A549 (cell line): ENCODE results near the gene CYP2C8.

ENCODE experiments used
- HDAC2 ChIP-seq: fragments of 200-600 bp; sonication (generic); IDR thresholded peaks from 2 replicates; pipeline ENCODE4 v1.6.1; 2016
- NR3C1 ChIP-seq: fragments of >200 bp; sonication (Bioruptor Twin); formaldehyde crosslinking; IDR thresholded peaks from 3 replicates; pipeline ENCODE4 v1.6.1; 2017
- TF ChIP-seq, protein P1 (sequence below): fragments of 450-650 bp; IDR thresholded peaks from 2 replicates; pipeline ENCODE4 v1.6.1; 2014; ENCODE audit warnings: antibody characterized with exemption
- TF ChIP-seq, protein P2 (sequence below): fragments of >200 bp; sonication (Bioruptor Twin); formaldehyde crosslinking; IDR thresholded peaks from 3 replicates; pipeline ENCODE4 v1.5.1; 2016

- TF ChIP-seq, protein P1, sequence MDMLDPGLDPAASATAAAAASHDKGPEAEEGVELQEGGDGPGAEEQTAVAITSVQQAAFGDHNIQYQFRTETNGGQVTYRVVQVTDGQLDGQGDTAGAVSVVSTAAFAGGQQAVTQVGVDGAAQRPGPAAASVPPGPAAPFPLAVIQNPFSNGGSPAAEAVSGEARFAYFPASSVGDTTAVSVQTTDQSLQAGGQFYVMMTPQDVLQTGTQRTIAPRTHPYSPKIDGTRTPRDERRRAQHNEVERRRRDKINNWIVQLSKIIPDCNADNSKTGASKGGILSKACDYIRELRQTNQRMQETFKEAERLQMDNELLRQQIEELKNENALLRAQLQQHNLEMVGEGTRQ, result no peak
- TF ChIP-seq NR3C1 (no peak), HDAC2 (no peak)
- TF ChIP-seq, protein P2, sequence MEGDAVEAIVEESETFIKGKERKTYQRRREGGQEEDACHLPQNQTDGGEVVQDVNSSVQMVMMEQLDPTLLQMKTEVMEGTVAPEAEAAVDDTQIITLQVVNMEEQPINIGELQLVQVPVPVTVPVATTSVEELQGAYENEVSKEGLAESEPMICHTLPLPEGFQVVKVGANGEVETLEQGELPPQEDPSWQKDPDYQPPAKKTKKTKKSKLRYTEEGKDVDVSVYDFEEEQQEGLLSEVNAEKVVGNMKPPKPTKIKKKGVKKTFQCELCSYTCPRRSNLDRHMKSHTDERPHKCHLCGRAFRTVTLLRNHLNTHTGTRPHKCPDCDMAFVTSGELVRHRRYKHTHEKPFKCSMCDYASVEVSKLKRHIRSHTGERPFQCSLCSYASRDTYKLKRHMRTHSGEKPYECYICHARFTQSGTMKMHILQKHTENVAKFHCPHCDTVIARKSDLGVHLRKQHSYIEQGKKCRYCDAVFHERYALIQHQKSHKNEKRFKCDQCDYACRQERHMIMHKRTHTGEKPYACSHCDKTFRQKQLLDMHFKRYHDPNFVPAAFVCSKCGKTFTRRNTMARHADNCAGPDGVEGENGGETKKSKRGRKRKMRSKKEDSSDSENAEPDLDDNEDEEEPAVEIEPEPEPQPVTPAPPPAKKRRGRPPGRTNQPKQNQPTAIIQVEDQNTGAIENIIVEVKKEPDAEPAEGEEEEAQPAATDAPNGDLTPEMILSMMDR, result no peak
Observed at GRCh38 chr10:94989192-94989591, 80.1 kb downstream of the CYP2C8 start.
